Measurements from ENCODE around the gene DENND10. TPM values are rescaled to one million over a fixed set of nuclear protein-coding genes. Genes with fewer than 3 reads are reported as not detected.
"Not testable (repeated sequence)": the region's sequence is repeated elsewhere in the genome, so short reads cannot be mapped to it uniquely, and the experiment has no call there.

Gene DENND10
- total RNA-seq, 2 donors from 2014 or later, result 22.6 to 23.6 TPM

GRCh38 chr10:119136084-119136483 is 32.2 kb downstream of the DENND10 start:
- Histone ChIP-seq H3K9me3 (no peaks in the 10 kb centered on the region), H3K4me1 (ENCODE audit: control insufficient read depth in 1 of 2, low read depth in 2 of 2) (no peaks in the 10 kb centered on the region), H3K27me3 (replicated peaks; ENCODE audit: insufficient read depth) (no peaks in the 10 kb centered on the region), H3K27ac (no peak overlapping the region), H3K4me3 (no peak overlapping the region), H3K36me3 (peaks cover 13% of the 10 kb centered on the region)
- ATAC-seq (ENCODE audit: insufficient number of reproducible peaks, low FRiP score, low read depth) (no peak), DNase-seq (ENCODE audit: low spot score) (no peak)
- TF ChIP-seq CTCF (IDR thresholded peaks at IDR 0.05), result no peak

GRCh38 chr10:119137878-119138277 is 34.0 kb downstream of the DENND10 start:
- H3K36me3 ChIP-seq, result peaks cover 12% of the 10 kb centered on the region

GRCh38 chr10:119138346-119139306 is 34.7 kb downstream of the DENND10 start:
- Histone ChIP-seq H3K36me3 (peaks cover 5% of the 10 kb centered on the region), H3K27ac (no peak overlapping the region), H3K27me3 (replicated peaks; ENCODE audit: insufficient read depth) (no peaks in the 10 kb centered on the region), H3K9me3 (no peaks in the 10 kb centered on the region), H3K4me3 (no peak overlapping the region), H3K4me1 (ENCODE audit: control insufficient read depth in 1 of 2, low read depth in 2 of 2) (no peaks in the 10 kb centered on the region)
- ATAC-seq (ENCODE audit: insufficient number of reproducible peaks, low FRiP score, low read depth), result no peak
- DNase-seq (ENCODE audit: low spot score), result no peak
- TF ChIP-seq CTCF (IDR thresholded peaks at IDR 0.05), result no peak

More at GRCh38 chr10:119137878-119138277, 34.0 kb downstream of the DENND10 start:
- H3K4me1 ChIP-seq (ENCODE audit: control insufficient read depth in 1 of 2, low read depth in 2 of 2); H3K4me3 ChIP-seq; H3K27me3 ChIP-seq (replicated peaks; ENCODE audit: insufficient read depth); H3K9me3 ChIP-seq; DNase-seq (ENCODE audit: low spot score); ATAC-seq (ENCODE audit: insufficient number of reproducible peaks, low FRiP score, low read depth); H3K27ac ChIP-seq: not testable (repeated sequence)

- peak; percentile 26 for TF ChIP-seq CTCF (IDR thresholded peaks at IDR 0.05)
- Histone ChIP-seq H3K36me3 (no peaks in the 10 kb centered on the region), H3K27ac (no peak overlapping the region), H3K27me3 (replicated peaks; ENCODE audit: insufficient read depth) (no peaks in the 10 kb centered on the region), H3K9me3 (no peaks in the 10 kb centered on the region), H3K4me3 (no peak overlapping the region), H3K4me1 (ENCODE audit: control insufficient read depth in 1 of 2, low read depth in 2 of 2) (no peaks in the 10 kb centered on the region)
- no peak for ATAC-seq (ENCODE audit: insufficient number of reproducible peaks, low FRiP score, low read depth)
- no peak for DNase-seq (ENCODE audit: low spot score)
These were observed 35.7 kb downstream of the DENND10 start for GRCh38 chr10:119139464-119140067.

GRCh38 chr10:119140603-119141245 is 36.8 kb downstream of the DENND10 start:
- DNase-seq (ENCODE audit: low spot score) (no peak), ATAC-seq (ENCODE audit: insufficient number of reproducible peaks, low FRiP score, low read depth) (no peak)
- no peaks in the 10 kb centered on the region for H3K9me3 ChIP-seq
- no peak overlapping the region for H3K27ac ChIP-seq
- no peaks in the 10 kb centered on the region for H3K4me1 ChIP-seq (ENCODE audit: control insufficient read depth in 1 of 2, low read depth in 2 of 2)
- TF ChIP-seq CTCF (IDR thresholded peaks at IDR 0.05), result no peak
- H3K27me3 ChIP-seq (replicated peaks; ENCODE audit: insufficient read depth), result no peaks in the 10 kb centered on the region
- H3K36me3 ChIP-seq, result no peaks in the 10 kb centered on the region
- H3K4me3 ChIP-seq, result no peak overlapping the region

Measured in thoracic aorta (tissue), 2 donors.